ENCODE results near the gene EIF5. TPM values are rescaled to one million over a fixed set of nuclear protein-coding genes. Genes with fewer than 3 reads are reported as not detected.

The EIF5 gene
- total and polyA plus RNA-seq, 4 donors = 121 to 435 (median 192) TPM

DNA sequence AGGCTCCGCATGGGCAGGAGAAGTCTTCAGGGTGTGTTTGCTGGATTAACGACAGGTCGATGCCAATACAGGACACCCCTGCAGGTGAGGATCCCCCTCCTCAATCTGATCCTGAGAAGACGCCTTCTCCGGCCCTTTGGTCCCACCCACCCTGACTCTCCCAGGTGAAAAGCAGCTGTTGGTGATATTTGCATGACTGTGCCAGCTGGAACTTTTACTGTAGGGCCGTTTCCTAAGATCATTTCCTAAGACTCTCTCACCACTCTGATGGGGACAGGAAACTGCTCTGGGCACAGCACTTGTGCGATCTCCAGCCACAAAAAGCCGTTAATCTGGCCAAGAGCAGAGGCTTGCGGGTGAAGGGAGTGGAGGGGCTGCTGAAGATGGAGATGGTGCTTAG is 16.8 kb upstream of the EIF5 start:
- no peak for TF ChIP-seq HNF4G (IDR thresholded peaks at IDR 0.05)
- no peak for TF ChIP-seq ZBTB33 (IDR thresholded peaks at IDR 0.05)
- TF ChIP-seq JUND (IDR thresholded peaks at IDR 0.05) = no peak
- no peak for TF ChIP-seq FOXA1 (IDR thresholded peaks at IDR 0.05)
- WGBS = 77% methylated on average over 9 of the region's 9 CpGs
- no peaks in the 10 kb centered on the region for H3K36me3 ChIP-seq (ENCODE audit: control insufficient read depth in 4 of 4, insufficient read depth in 3 of 4, low read depth in 1 of 4, low read length in 3 of 4)
- no peak overlapping the region for H3K27ac ChIP-seq (ENCODE audit: low read depth in 1 of 2, low read length in 2 of 2)
- H3K9me3 ChIP-seq (ENCODE audit: control insufficient read depth in 4 of 4, low read length in 3 of 4) = no peaks in the 10 kb centered on the region
- no peak overlapping the region for H3K9ac ChIP-seq (ENCODE audit: low read depth in 1 of 2, low read length in 2 of 2)
- no peak overlapping the region for H3K4me3 ChIP-seq (ENCODE audit: low read depth in 1 of 3, low read length in 3 of 3)
- peaks cover 0 to 18% (median 11%) of the 10 kb centered on the region in 4 donors for H3K4me1 ChIP-seq (ENCODE audit: control insufficient read depth in 4 of 4, insufficient read depth in 4 of 4, low read length in 3 of 4)
- no peaks in the 10 kb centered on the region for H3K27me3 ChIP-seq (ENCODE audit: control insufficient read depth in 4 of 4, insufficient read depth in 4 of 4, low read length in 3 of 4)
- DNase-seq (ENCODE audit: low spot score) = no peak

DNA sequence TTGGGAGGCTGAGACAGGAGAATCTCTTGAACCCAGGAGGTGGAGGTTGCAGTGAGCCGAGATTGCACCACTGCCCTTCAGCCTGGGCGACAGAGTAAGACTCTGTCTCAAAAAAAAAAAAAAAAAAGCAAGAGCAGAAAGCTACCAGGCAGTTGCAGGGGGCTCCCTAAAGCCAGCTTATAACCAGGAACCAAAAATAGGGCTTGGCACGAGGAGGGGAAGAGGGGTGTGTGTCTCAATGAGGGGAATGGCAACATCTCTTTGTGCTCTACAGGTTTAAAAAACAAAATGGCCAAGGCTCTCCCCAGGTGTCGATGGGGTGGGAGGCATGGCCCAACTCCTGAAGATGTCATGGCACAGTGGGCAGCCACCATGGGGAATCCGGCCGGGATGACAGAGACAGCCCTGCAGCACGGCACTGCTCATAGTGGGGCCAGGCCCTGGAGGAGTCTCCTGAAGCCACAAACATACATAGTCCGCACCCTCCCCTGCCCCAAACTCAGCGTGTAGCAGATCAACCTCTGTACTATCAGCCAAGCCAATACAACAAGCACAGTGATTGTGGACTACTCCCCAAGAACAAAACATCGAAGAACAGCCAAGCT is 16.0 kb upstream of the EIF5 start:
- Histone ChIP-seq H3K9ac (ENCODE audit: low read depth in 1 of 2, low read length in 2 of 2) (no peak overlapping the region), H3K27ac (ENCODE audit: low read depth in 1 of 2, low read length in 2 of 2) (no peak overlapping the region), H3K9me3 (ENCODE audit: control insufficient read depth in 4 of 4, low read length in 3 of 4) (no peaks in the 10 kb centered on the region), H3K4me3 (ENCODE audit: low read depth in 1 of 3, low read length in 3 of 3) (no peak overlapping the region), H3K27me3 (ENCODE audit: control insufficient read depth in 4 of 4, insufficient read depth in 4 of 4, low read length in 3 of 4) (no peaks in the 10 kb centered on the region), H3K36me3 (ENCODE audit: control insufficient read depth in 4 of 4, insufficient read depth in 3 of 4, low read depth in 1 of 4, low read length in 3 of 4) (no peaks in the 10 kb centered on the region), H3K4me1 (ENCODE audit: control insufficient read depth in 4 of 4, insufficient read depth in 4 of 4, low read length in 3 of 4) (peaks cover 0 to 18% (median 11%) of the 10 kb centered on the region in 4 donors)
- no peak for DNase-seq (ENCODE audit: low spot score)
- WGBS = 92% methylated on average over 10 of the region's 10 CpGs
- TF ChIP-seq CTCF (IDR thresholded peaks at IDR 0.05; ENCODE audit: low read depth, low read length, missing input control) (no peak), RAD21 (IDR thresholded peaks at IDR 0.05) (no peak), FOXA1 (IDR thresholded peaks at IDR 0.05) (no peak), EGR1 (IDR thresholded peaks at IDR 0.05; ENCODE audit: low read depth in 2 of 2) (no peak), RXRA (IDR thresholded peaks at IDR 0.05) (no peak), ZBTB33 (IDR thresholded peaks at IDR 0.05) (no peak)
- TF ChIP-seq, protein P1, sequence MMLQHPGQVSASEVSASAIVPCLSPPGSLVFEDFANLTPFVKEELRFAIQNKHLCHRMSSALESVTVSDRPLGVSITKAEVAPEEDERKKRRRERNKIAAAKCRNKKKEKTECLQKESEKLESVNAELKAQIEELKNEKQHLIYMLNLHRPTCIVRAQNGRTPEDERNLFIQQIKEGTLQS (IDR thresholded peaks at IDR 0.05) = no peak

DNA sequence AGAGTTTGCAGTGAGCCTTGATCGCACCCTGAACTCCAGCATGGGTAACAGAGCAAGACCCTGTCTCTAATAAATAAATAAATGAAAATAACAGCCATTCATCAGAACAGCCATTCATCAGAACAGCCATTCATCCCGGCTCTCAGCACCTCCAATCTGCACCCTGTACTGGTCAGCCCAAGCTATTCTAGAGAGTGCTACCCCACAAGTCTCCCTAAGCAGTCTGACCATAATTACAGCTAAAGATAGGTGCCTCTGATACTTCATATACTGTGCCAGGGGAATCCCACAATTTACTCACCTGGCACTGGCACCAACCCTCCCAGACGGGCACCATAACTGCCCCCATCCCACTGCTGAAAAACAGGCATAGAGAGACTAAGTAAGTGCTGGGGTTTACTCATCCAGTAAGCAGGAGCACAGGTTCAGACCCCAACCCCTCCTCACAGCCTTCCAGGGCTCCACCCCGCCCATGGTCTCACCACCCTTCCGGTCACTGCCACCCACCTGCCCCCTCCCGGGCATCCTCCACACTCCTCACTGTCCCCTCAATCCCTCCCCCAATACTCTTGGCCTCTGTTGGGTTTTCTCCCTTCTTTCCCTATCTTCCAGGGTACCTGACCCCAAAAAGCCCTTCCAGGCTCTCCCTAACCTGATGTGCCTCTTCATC is 15.2 kb upstream of the EIF5 start:
- no peaks in the 10 kb centered on the region for H3K36me3 ChIP-seq (ENCODE audit: control insufficient read depth in 4 of 4, insufficient read depth in 3 of 4, low read depth in 1 of 4, low read length in 3 of 4)
- H3K4me1 ChIP-seq (ENCODE audit: control insufficient read depth in 4 of 4, insufficient read depth in 4 of 4, low read length in 3 of 4) = peaks cover 0 to 16% (median 11%) of the 10 kb centered on the region in 4 donors
- H3K27ac ChIP-seq (ENCODE audit: low read depth in 1 of 2, low read length in 2 of 2) = no peak overlapping the region
- no peak overlapping the region for H3K9ac ChIP-seq (ENCODE audit: low read depth in 1 of 2, low read length in 2 of 2)
- H3K9me3 ChIP-seq (ENCODE audit: control insufficient read depth in 4 of 4, low read length in 3 of 4) = no peaks in the 10 kb centered on the region
- WGBS = 83% methylated on average over 6 of the region's 6 CpGs
- no peak for DNase-seq (ENCODE audit: low spot score)
- no peak overlapping the region for H3K4me3 ChIP-seq (ENCODE audit: low read depth in 1 of 3, low read length in 3 of 3)
- H3K27me3 ChIP-seq (ENCODE audit: control insufficient read depth in 4 of 4, insufficient read depth in 4 of 4, low read length in 3 of 4) = no peaks in the 10 kb centered on the region
- TF ChIP-seq, protein P2, sequence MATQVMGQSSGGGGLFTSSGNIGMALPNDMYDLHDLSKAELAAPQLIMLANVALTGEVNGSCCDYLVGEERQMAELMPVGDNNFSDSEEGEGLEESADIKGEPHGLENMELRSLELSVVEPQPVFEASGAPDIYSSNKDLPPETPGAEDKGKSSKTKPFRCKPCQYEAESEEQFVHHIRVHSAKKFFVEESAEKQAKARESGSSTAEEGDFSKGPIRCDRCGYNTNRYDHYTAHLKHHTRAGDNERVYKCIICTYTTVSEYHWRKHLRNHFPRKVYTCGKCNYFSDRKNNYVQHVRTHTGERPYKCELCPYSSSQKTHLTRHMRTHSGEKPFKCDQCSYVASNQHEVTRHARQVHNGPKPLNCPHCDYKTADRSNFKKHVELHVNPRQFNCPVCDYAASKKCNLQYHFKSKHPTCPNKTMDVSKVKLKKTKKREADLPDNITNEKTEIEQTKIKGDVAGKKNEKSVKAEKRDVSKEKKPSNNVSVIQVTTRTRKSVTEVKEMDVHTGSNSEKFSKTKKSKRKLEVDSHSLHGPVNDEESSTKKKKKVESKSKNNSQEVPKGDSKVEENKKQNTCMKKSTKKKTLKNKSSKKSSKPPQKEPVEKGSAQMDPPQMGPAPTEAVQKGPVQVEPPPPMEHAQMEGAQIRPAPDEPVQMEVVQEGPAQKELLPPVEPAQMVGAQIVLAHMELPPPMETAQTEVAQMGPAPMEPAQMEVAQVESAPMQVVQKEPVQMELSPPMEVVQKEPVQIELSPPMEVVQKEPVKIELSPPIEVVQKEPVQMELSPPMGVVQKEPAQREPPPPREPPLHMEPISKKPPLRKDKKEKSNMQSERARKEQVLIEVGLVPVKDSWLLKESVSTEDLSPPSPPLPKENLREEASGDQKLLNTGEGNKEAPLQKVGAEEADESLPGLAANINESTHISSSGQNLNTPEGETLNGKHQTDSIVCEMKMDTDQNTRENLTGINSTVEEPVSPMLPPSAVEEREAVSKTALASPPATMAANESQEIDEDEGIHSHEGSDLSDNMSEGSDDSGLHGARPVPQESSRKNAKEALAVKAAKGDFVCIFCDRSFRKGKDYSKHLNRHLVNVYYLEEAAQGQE (IDR thresholded peaks at IDR 0.05) = no peak
- TF ChIP-seq, protein P1 (IDR thresholded peaks at IDR 0.05) = no peak
- TF ChIP-seq MAX (IDR thresholded peaks at IDR 0.05) (no peak), RXRA (IDR thresholded peaks at IDR 0.05) (no peak), HNF4A (conservative IDR thresholded peaks at IDR 0.05) (no peak), JUND (IDR thresholded peaks at IDR 0.05) (no peak), ZBTB33 (IDR thresholded peaks at IDR 0.05) (no peak)

Measured in liver (tissue), 9 donors.